GM19372 (cell line): ENCODE results near the gene ACO1.
"Not testable (repeated sequence)": the region's sequence is repeated elsewhere in the genome, so short reads cannot be mapped to it uniquely, and the experiment has no call there.

Experiments used
- ATAC-seq: cut with Tn5 transposase; IDR thresholded peaks from one replicate; pipeline ENCODE4 v1.9.1; 2021; ENCODE audit warnings: mild to moderate bottlenecking, low read depth, moderate library complexity; ENCODE audit not compliant: unreplicated experiment

ACO1 gene

GRCh38 chr9:32384364-32385151, at the start of gene ACO1:
Gene ACO1 (plus strand): TSS chr9:32384643. CDS start chr9:32405507, 20,864 bp downstream.
- ATAC-seq: peak; percentile 92

DNA sequence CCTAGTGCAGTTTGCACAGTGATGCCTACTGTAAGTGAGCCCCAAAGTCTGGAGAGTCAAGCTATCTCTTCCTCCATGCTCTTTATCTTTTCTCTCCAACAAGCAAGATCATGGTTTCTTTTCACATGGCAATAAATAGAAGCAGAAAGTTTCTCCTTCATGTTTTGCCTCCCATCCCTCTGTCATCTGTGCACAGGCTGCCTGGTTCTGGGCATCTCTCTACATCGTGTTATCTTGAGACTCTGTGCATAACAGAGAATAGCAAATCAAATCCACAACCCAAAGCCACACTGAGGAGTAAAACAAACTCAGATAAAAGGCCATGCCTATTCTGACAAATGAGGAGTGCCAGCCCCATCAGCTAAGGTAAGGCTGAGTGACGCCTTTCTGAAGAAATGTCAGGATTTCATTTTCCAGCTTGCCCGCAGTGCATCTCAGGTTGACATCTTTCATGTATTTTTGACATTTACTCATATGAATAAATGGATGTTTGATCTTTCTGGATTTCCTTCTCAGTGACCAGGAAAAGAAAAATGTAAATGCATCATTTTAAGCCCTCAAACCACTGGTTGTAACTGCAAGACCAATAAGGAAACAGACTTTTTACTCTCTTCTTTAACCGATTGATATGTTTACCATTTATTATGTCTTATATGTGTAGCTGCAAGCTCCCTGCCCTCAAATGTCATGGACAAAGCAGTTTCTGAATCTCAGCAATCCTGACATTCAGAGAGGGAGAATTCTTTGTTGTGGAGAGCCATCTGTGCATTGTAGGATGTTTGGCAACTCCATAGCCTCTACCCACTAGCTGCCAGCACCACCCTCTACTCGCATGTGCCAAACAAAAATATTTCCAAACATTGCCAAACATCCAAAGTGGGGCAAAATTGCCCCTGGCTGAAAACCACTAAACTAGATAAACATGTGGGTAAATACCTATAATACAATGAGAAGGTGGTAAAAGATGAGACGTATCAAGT, 49.2 kb upstream of the ACO1 start:
- no peak for ATAC-seq

GRCh38 chr9:32339424-32339823, 45.0 kb upstream of the ACO1 start:
- peak; percentile 60 for ATAC-seq

DNA sequence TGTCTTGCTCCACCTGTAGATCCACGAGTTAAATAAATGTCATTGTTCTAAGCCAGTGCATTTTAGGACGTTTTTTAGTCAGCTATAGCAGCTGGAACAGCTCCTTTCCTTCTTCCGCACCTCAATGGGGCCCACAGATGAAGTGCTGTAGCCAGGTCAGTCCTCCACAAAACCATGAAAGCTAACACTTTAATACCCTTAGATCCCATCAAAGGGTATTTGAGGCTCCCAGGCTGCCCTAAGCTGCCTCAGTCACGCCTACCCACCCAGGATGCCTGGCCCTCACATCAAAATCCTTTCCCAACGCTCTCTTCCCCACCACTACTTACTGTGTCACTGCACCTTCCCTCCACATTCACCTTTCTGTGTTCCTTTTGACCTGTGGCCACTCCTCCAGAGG, 44.1 kb upstream of the ACO1 start:
- no peak for ATAC-seq

DNA sequence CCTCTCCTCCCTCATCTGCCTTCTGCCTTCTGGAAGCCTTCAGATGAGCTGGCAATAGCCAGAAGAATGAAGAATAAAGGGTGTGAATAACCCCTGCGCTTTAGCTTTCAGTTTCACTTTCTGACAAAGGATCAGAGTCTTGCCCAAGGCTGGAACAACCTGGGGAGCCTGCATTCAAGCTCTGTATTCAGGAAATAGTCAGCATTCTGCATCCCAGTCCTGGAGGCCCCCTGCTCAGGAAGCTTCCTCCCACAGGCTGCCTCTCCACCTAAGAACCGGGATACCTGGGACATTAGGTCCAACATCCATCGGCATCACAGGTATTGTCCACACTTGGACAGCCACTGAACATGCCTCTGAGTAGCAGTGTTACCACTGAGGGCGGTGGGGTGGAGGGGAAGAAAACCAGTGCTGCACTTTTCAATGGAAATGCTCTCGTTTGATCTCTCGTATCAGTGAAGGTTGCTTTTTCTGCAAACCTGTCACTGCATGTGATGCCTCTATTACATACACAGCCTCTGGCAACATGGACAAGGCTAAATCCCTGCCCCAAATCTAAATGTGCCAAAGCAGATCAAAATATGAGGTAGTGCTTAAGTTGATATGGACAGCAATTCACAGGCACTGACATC, 39.8 kb upstream of the ACO1 start:
- no peak for ATAC-seq

- ATAC-seq: no peak
Measured at GRCh38 chr9:32345243-32345642, 39.2 kb upstream of the ACO1 start.

GRCh38 chr9:32347571-32347970, 36.9 kb upstream of the ACO1 start:
- no peak for ATAC-seq

DNA sequence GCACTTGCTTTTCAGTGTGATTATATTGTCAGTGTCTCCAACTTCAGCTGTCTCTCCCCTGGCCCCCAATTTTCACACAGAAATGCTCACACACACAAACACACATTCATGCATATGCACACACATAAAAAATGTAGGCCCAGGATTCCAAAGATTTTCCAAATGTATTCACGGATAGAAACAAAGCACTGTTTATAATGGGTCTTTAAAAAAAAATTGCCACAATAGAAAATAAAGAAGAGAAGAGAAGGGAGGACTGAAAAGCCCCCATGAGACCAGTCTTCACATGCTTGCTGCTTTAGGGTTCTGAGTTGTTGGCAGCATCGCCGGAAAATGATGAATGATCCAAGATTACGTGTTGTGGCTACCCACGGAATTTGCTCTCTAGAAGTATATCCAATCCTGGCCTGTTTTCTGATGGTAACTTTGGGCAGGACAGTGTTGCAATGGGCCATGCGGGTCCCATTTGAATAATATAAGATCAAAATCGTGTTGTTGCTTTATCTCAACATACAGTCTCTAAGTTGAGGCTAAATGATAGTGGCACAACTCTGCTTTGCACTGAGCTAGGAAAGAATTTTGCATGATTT, 36.2 kb upstream of the ACO1 start:
- no peak for ATAC-seq

DNA sequence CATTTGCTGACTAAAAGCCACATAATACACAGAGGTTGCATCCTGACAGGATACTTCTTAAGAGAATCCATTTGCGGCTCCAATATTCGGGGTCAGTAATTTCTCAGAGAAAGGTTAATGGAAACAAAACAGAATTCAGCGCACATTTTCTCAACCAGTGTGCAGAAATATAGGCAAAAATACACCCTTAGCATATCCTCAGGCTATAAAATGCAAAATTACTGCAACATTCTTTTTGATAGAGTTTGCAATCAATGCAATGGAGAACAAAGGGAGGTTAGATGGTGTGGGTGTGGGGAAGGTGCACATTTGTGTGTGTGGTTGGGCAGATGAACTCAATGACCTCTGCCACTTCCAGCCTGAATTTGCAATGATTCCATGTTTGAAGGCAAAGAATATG, 35.4 kb upstream of the ACO1 start:
- no peak for ATAC-seq

- ATAC-seq: no peak
Measured at GRCh38 chr9:32350682-32351081, 33.8 kb upstream of the ACO1 start.

DNA sequence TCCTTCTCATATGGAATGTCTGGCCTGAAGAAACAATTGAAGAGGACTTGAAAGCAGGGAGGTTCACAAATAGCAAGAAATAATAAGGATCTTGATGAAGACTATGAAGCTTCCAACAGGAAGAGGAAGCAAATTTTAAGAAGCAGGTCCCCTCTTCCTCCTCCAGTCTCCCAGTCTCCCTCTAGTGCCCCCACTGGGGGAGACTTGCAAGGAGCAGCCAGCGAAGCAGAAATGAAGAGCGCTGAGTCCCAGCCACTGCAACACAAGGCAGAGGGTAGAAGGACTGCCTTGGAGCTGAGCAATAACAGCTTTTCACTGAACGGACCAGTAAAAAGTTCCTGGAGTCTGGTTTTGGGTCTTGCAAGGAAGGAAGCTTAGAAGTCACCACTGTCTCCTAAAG, 32.6 kb upstream of the ACO1 start:
- ATAC-seq: no peak

DNA sequence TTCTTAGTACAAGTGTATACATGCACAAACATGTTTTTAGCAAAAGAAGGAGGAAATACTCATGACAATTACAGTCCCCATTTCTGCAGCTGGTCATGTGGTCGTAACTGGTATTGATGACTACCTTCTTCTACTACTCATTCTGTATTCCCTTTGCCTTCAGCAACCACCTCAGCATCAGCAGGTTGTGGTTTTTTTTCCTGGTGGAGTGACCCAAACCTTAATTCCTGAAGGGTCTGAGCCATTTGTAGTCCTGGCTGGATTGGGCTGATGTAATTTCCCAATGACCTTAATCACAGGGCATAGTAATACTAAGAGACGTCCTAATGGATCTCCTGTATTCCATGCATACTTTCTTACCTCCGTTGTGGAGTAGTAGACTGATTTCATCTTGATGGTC, 31.0 kb upstream of the ACO1 start:
- ATAC-seq: not testable (repeated sequence)

- ATAC-seq: no peak
Measured at GRCh38 chr9:32359452-32359851, 25.0 kb upstream of the ACO1 start.

DNA sequence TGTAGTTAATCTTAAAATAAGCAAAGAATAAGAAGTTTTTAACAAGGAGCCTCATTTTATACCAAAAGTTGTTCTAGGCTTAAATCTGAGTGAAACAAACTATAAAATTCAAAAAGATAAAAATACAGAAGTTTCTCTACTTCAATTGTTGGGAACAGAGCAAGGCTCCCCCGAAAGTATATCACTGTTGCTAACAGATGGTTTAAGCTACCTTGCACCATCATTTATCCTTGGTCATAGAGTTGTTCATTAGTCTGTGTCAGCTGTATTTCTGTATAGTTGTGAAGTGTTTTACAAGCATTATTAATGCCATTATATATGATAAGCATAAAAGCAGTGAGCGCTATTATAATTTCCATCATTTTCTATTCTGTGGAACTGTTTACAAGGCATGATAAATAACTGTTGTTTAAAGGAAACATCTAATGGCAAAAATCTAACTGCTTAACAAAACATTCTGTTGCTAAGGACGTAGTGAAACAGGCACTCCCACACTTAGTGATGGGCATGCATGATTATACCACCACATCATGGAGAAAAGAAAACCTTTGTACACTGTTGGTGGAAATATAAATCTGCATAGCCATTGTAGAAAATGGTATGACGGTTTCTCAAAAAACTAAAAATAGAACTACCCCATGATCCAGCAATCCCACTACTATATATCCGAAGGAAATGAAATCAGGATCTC, 23.3 kb upstream of the ACO1 start:
- no peak for ATAC-seq

- no peak for ATAC-seq
Measured at GRCh38 chr9:32371279-32371678, 13.2 kb upstream of the ACO1 start.

GRCh38 chr9:32371679-32372078, 12.8 kb upstream of the ACO1 start:
- no peak for ATAC-seq

DNA sequence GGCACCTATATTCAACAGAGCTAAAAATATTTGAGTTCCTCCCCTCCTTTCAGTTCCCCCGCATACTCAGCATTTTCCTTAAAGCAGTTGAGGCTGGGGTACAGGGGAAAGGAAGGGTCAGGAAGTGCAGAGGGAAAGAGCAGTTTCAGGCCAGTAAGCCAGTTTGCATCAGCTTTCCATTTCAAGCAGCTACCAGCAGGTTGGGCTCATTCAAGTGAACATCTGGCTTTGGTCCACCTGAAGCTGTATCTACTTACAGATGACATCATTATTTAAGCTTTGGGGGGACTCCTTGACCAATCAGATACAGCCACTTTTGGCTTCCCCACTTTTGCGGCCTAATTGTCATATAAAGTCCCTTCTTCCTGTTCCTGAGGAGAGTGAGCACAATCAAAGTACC, 8.2 kb upstream of the ACO1 start:
- no peak for ATAC-seq

GRCh38 chr9:32378496-32378895, 5.9 kb upstream of the ACO1 start:
- ATAC-seq: peak; percentile 78

DNA sequence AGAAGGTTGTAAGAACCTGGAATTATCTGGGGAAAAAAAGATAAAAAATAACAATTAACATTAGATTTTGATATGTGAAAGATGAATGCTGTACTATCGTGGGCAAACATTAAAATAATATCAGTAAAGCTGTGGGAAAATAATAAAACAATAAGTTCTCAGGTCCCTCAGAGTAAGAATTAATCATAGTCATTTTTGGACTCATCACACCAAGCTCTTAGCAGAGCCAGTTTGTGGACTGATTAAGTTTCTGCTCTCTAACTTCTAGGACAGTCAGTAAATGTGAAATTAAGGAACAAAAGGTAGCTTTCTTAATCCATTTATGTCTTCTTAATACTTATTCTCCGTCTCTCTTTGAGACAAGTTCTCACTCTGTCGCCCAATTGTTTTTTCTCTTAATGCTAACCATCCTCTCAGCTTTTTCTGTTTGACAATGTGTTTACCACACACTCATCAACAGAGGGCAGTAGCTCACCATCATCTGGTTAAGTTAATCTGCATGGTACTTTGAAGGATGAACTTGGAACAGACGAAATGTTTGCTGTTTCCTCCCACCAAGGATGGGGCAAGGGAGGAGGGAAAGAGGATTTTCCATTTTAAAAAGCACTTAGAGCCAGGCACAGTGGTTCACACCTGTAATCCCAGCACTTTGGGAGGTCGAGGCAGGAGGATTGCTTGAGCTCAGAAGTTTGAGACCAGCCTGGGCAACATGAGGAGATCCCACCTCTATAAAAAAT, 5.3 kb upstream of the ACO1 start:
- ATAC-seq: peak; percentile 73
